ENCODE measurements around the gene ARL6. TPM values are rescaled to one million over a fixed set of nuclear protein-coding genes. Genes with fewer than 3 reads are reported as not detected.

ARL6 gene
- total RNA-seq, 1 experiment from 2014 or later: 8.8 TPM

DNA sequence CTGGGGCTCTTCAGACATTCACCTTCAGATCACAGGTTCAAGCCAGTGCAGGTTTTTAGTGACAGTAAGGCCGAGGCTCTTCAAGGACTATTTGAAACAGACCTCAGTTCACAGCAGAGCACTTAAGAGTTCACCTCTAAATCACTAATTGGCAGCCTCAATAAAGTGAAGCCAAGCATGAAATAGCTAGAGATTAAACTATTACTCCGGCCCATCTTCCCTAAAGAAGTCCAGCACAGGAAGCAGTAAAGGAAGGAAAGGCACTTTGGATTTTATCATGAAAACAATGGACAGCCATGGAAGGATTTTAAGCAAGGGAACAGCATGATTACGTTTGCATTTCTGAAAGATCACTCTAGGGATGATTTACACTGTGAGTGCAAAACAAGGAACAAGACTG is 27.6 kb upstream of the ARL6 start:
- CTCF ChIA-PET: interaction anchor here (1.0 kb wide), 1 partner anchor 17 kb away, joined by 3 read pairs; no protein-coding TSS in a partner anchor
- peaks cover 2% of the 10 kb centered on the region; the same call in 1 of the 2 replicates for H3K27me3 ChIP-seq (ENCODE audit: control insufficient read depth, insufficient read depth, low read length)
- no TSS peak for BruUV-seq (replicated peaks)
- no peaks in the 10 kb centered on the region for H3K36me3 ChIP-seq (ENCODE audit: control insufficient read depth, insufficient read depth, low read length)
- POLR2A ChIA-PET: no interaction called here
- no peak overlapping the region for H3K27ac ChIP-seq (ENCODE audit: low read length)
- DNase-seq (ENCODE audit: low read depth, low spot score): no peak
- no peak for ATAC-seq
- in situ Hi-C loops (cut with HindIII; ENCODE audit: low pct_unique_long_range_greater_than_20kb, low sequenced_read_pairs) (no loop called here), intact Hi-C loops (cut with micrococcal nuclease; ENCODE audit: unreplicated experiment) (no loop called here)
- H3K4me1 ChIP-seq (ENCODE audit: control insufficient read depth, insufficient read depth, low read length): no peaks in the 10 kb centered on the region
- TF ChIP-seq TCF7L2 (IDR thresholded peaks at IDR 0.05; ENCODE audit: low read depth, low read length): no peak
- TF ChIP-seq, protein P1, sequence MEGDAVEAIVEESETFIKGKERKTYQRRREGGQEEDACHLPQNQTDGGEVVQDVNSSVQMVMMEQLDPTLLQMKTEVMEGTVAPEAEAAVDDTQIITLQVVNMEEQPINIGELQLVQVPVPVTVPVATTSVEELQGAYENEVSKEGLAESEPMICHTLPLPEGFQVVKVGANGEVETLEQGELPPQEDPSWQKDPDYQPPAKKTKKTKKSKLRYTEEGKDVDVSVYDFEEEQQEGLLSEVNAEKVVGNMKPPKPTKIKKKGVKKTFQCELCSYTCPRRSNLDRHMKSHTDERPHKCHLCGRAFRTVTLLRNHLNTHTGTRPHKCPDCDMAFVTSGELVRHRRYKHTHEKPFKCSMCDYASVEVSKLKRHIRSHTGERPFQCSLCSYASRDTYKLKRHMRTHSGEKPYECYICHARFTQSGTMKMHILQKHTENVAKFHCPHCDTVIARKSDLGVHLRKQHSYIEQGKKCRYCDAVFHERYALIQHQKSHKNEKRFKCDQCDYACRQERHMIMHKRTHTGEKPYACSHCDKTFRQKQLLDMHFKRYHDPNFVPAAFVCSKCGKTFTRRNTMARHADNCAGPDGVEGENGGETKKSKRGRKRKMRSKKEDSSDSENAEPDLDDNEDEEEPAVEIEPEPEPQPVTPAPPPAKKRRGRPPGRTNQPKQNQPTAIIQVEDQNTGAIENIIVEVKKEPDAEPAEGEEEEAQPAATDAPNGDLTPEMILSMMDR (IDR thresholded peaks at IDR 0.05): no peak
- TF ChIP-seq POLR2AphosphoS5 (IDR thresholded peaks at IDR 0.05; ENCODE audit: low read depth, low read length): no peak
- TF ChIP-seq, protein P2, sequence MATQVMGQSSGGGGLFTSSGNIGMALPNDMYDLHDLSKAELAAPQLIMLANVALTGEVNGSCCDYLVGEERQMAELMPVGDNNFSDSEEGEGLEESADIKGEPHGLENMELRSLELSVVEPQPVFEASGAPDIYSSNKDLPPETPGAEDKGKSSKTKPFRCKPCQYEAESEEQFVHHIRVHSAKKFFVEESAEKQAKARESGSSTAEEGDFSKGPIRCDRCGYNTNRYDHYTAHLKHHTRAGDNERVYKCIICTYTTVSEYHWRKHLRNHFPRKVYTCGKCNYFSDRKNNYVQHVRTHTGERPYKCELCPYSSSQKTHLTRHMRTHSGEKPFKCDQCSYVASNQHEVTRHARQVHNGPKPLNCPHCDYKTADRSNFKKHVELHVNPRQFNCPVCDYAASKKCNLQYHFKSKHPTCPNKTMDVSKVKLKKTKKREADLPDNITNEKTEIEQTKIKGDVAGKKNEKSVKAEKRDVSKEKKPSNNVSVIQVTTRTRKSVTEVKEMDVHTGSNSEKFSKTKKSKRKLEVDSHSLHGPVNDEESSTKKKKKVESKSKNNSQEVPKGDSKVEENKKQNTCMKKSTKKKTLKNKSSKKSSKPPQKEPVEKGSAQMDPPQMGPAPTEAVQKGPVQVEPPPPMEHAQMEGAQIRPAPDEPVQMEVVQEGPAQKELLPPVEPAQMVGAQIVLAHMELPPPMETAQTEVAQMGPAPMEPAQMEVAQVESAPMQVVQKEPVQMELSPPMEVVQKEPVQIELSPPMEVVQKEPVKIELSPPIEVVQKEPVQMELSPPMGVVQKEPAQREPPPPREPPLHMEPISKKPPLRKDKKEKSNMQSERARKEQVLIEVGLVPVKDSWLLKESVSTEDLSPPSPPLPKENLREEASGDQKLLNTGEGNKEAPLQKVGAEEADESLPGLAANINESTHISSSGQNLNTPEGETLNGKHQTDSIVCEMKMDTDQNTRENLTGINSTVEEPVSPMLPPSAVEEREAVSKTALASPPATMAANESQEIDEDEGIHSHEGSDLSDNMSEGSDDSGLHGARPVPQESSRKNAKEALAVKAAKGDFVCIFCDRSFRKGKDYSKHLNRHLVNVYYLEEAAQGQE (IDR thresholded peaks at IDR 0.05; ENCODE audit: insufficient read depth in 1 of 2, low read depth in 2 of 2, low read length in 1 of 2): no peak
- TF ChIP-seq SIN3A (IDR thresholded peaks at IDR 0.05; ENCODE audit: borderline replicate concordance, insufficient read depth, low read depth, low read length): no peak
- H3K4me3 ChIP-seq (ENCODE audit: low read depth in 2 of 2, low read length in 2 of 2): no peak overlapping the region
- H3K9me3 ChIP-seq (ENCODE audit: control insufficient read depth, insufficient read depth, low read depth, low read length): no peaks in the 10 kb centered on the region

- H3K27me3 ChIP-seq (ENCODE audit: control insufficient read depth, insufficient read depth, low read length): peaks cover 7% of the 10 kb centered on the region; the same call in 1 of the 2 replicates
- H3K9me3 ChIP-seq (ENCODE audit: control insufficient read depth, insufficient read depth, low read depth, low read length): no peaks in the 10 kb centered on the region
- intact Hi-C loops (cut with micrococcal nuclease; ENCODE audit: unreplicated experiment): no loop called here
- in situ Hi-C loops (cut with HindIII; ENCODE audit: low pct_unique_long_range_greater_than_20kb, low sequenced_read_pairs): no loop called here
- H3K4me1 ChIP-seq (ENCODE audit: control insufficient read depth, insufficient read depth, low read length): no peaks in the 10 kb centered on the region
- no peak for DNase-seq (ENCODE audit: low read depth, low spot score)
- no peak overlapping the region for H3K4me3 ChIP-seq (ENCODE audit: low read depth in 2 of 2, low read length in 2 of 2)
- H3K27ac ChIP-seq (ENCODE audit: low read length): no peak overlapping the region
- no peaks in the 10 kb centered on the region for H3K36me3 ChIP-seq (ENCODE audit: control insufficient read depth, insufficient read depth, low read length)
- no peak for ATAC-seq
- BruUV-seq (replicated peaks): no TSS peak
- ChIA-PET CTCF (no interaction called here), POLR2A (no interaction called here)
- TF ChIP-seq POLR2AphosphoS5 (IDR thresholded peaks at IDR 0.05; ENCODE audit: low read depth, low read length) (no peak), TCF7L2 (IDR thresholded peaks at IDR 0.05; ENCODE audit: low read depth, low read length) (no peak), SIN3A (IDR thresholded peaks at IDR 0.05; ENCODE audit: borderline replicate concordance, insufficient read depth, low read depth, low read length) (no peak)
- TF ChIP-seq, protein P1 (IDR thresholded peaks at IDR 0.05): no peak
- TF ChIP-seq, protein P2 (IDR thresholded peaks at IDR 0.05; ENCODE audit: insufficient read depth in 1 of 2, low read depth in 2 of 2, low read length in 1 of 2): no peak
These were observed 25.8 kb upstream of the ARL6 start for GRCh38 chr3:97738761-97739160.
